HG03039 (cell line): ENCODE measurements around the gene IRF2BP2.

ENCODE experiments used
- ATAC-seq: cut with Tn5 transposase; IDR thresholded peaks from one replicate; pipeline ENCODE4 v1.9.1; 2021; ENCODE audit warnings: mild to moderate bottlenecking, moderate library complexity; ENCODE audit not compliant: unreplicated experiment

IRF2BP2 gene

DNA sequence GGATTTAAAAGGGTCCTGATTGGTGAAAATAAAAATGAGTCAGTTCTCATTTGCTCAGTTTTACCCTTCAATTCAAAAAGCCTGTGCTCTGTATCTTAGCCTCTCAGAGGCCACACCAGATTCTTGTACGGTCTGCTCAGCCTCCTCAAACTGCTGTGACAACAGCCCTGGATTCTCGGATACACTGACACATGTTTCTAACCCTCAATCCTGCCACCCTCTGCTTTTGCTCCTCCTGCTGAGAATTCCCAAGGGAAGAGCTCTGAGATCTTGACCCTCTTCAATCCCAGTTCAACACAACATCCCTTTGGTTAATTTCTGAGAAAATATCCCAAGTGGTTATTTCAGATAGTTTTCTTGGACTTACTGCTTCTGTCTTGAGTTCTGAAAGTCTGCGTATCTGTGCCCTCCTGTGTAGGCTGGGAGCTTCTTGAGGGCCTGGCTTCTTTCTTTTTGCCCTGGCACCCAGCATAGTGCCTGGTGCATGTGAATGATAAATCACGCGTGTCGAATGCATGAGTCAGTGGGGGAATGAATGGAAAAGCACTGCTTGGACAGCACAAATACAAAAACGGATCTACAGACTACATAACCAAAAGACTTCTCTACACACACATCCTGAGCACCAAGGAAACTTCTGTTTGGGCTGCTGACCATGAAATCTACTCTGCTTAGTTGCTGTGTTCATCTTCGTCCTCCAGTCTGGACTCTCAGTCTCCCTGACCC, 24.5 kb downstream of the IRF2BP2 start:
- no peak for ATAC-seq

DNA sequence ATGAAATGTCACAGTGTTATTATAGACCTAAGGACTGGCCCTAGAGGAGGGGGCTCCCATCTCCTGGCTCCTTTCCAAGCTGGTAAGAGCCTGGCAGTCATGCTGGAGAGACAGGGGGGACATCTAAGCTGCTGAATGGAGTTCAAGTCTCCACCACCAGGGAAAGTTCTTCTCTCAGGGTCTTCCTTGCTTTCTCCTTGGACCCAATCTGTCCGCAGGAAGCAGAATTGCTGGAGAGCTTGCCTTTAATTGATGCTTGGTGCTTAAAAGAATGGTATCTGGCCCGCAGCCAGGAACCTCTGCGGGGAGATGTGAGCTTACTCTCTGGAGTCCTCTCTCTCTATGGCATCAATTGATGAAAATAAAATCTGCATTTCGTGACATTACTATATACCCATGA, 25.1 kb downstream of the IRF2BP2 start:
- no peak for ATAC-seq

DNA sequence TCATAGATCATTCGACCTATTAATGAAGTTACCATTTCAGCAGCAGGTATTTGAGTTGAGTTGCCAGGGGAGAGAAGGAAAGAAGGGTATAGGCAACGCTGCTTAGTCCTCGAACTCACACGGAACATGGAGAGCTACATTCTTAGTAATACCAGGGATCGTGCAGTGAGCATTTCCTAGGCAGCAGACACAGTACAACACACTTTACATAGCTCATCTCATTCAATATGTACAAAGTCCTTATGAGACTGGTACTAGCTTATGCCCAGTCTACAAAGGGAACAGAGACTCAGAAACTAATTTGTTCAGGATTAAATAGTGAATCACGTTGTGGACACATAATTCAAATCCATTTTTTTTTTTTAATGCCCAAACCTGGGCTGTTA, 25.6 kb downstream of the IRF2BP2 start:
- ATAC-seq = no peak

DNA sequence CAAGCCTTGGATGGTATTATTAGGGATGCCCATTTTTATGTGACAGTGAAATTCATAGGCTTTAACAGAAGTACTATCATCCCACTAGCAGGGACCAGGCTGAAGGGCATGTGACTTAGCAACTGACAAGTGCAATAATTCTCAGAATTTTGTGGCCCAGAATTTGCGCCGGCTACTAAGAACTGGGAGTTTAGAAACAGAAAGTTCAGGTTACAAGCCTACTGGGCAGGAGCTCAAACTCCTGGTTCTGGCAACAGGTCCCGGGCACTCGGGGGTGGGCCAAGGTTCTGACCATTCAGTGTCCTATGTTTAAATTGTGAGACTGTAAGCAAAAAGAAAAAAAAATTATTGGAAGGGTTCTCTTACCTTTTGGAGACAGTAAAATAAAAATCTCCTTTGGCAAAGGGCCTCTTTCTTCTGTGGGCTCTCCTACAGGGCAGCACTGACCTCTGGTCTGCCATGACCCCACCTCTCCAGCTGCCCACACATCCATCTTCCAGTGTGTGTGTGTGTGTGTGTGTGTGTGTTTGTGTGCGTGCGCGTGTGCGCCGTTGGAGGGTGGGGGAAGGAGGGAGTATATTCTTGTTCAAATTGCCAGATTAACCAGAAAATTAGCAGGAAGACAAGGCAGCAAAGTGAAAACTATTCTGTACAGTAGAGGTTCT, 26.1 kb downstream of the IRF2BP2 start:
- ATAC-seq = no peak

DNA sequence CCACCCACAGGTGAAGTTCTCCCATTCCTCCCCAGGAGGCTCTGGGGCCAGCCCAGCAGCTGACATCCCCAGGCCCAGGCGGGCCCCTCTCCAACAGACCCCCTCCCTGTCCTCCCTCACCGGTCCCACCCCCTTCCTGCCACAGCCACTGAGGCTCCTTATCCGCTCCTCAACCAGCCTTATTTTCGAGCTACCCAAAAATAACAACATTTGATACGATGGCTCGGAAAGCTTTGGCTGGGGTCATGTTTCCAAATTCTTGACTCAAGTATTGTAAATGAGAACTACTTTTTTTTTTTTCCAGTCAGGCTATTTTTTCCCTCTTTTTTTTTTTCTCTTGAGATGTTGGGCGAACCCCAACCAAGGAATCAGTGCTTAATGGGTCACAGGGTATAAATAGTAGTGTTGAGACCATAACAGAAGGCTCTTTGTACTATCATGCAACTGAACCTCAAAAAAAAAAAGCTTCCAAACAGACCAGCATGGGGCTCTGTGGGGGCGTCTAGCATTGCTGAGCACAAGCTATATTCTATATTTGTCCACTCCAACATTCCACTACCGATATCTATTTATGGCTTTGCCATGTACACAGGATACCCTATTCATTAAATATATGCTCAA, 27.2 kb downstream of the IRF2BP2 start:
- ATAC-seq = no peak

DNA sequence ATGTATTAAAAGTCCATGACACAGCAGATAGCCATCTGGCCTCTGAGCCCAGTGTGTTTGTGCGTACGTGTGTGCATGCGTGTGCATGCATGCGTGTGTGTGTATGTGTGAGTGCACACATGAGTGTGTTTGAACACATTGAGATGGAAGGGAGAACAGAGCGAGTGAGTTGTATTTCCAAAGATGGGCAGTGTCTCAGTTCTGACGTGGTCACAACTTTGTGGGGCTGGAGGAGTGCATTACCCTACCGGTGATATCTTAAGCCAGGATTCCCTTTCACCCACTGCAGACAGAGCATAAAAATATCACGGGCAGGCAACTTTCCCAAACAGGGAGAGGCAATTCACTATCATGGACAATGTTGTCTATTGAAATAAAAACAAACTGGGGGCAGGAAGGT, 27.8 kb downstream of the IRF2BP2 start:
- ATAC-seq = no peak

DNA sequence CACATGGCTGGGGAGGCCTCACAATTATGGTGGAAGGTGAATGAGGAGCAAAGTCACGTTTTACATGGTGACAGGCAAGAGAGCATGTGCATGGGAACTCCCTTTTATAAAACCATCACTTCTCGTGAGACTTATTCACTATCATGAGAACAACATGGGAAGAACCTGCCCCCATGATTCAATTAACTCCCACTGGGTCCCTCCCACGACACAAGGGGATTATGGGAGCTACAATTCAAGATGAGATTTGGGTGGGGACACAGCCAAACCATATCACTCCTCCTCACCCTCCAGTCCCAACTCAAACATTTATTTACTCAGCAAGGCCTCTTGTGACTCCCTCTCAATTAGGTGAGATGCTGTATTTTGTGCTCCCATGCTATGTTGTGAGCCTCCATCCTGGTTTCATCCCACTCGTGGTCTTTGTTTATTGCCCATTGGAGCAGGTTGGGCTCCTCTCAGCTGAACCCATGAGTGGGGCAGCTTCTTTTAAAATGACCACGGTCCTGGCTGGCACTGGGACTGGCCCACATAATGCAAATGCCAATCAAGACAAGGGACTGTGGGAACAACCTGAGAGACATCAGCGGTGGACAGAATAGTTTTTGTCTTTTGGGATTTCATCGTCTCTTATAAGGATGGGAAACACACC, 28.8 kb downstream of the IRF2BP2 start:
- ATAC-seq = no peak

DNA sequence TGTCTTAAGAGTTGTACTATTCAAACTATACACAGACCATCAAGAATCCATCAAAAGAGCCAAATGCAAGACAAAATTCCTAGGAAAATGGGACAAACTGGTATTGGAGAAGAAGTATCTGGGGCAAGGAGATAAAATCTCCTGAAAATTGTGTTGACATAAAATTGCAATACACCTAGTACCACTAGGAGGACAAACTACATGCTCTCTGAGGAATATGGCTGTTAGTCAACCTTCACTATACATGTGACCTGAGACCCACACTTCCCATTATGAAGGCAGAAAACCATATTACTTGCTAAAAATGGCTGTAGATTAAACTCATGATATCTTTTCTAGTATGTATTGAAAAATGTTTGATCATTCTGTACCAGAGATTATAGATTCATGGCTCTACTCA, 30.0 kb downstream of the IRF2BP2 start:
- ATAC-seq = no peak

DNA sequence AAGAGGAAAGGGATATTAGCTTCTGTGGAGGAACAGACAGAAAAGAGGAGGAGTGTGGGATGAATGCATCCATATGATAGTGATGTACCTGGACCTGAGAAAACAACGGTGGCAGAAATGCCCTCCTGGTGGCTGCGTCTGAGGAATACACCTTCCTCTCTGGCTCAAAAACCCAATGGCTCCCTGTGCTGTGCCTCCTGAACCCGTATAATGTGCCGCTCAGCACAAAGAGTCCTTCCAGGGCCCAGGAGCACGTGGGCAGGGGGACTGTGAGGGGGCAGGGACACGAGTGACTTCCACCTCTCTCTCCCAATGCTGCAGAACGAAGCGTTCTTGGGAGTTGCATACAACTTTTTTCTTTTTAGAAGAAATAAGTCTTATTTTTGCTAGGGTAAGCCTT, 31.2 kb downstream of the IRF2BP2 start:
- ATAC-seq = no peak

DNA sequence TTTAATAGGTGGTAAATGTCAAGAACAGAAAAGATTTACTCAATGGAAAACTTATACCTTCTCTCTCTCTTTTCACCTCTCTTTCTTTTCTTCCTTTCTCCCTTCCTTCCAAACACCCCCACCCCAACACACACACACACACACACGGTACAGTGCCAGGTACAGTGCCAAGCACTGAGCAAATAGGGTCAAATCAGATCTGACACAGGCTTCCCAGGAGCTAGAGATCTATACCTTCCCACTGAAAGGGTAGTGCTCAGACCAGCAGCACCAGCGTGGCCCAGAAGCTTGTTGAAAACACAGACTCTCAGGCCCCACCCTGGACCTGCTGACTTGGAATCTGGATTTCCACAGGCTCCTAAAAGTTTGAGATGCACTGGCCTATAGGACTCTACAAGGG, 31.9 kb downstream of the IRF2BP2 start:
- no peak for ATAC-seq

DNA sequence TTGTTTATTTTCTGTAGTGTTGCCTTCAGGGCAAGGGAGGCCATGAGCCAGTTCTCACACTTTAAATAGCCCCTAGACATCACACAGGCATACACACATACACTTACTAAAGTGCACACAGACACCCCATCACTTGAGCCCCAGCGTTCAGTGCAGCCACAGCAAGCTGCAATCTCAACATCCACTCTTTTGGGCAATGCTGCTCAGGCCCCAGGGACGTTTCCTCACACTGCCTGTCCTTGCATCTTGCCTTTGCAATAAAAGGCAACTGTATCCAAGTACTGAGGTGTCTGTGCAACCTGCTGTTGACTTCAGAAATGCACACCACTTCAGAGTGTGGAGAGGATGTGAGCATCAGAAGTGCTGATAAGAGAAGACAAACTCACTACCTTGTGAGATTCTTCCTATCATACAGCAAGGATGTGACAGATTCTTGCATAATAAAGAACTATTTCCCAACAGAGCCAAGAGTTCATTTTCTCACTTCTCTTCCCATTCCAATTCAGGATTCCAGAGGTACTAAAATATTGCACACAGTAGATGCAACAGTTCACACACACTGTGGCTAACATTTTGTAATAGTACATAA, 36.2 kb downstream of the IRF2BP2 start:
- ATAC-seq = no peak

DNA sequence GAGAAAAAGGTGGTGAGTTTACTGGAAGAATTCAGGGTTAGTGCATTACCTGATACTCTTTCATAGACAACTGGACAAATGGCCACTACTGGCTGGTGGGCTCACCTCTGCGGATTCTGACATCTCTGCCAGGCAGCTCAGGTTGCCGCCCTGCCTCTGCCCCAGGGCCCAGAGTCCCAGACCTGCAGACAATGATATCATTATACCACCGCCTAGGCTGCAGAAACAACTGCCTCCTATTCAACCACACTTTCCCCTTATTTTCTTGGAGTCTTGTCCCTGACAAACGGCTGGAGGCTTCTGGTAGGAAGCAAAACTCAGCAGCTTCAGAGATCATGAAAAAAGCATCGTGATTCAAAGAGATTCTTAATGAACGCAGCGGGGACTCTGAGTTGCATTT, 37.0 kb downstream of the IRF2BP2 start:
- no peak for ATAC-seq

DNA sequence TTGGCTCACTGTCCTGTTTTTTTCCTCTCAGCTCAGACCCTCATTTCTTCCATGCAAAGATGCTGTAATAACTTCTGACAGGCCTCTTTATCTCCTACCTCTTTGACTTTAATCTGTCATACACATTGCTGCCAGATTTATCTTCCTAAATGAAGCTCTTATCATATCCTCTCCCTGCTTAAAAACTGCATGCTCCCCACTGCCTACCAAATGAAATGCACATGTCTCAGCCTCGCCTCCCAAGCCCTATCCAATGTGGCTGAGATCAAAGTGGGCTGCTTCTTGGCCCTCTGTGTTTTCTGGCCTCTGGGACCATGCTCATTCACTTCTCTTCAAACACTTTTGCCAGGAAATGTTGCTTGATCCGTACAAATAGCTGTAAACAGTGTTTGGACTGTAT, 38.3 kb downstream of the IRF2BP2 start:
- ATAC-seq = no peak

DNA sequence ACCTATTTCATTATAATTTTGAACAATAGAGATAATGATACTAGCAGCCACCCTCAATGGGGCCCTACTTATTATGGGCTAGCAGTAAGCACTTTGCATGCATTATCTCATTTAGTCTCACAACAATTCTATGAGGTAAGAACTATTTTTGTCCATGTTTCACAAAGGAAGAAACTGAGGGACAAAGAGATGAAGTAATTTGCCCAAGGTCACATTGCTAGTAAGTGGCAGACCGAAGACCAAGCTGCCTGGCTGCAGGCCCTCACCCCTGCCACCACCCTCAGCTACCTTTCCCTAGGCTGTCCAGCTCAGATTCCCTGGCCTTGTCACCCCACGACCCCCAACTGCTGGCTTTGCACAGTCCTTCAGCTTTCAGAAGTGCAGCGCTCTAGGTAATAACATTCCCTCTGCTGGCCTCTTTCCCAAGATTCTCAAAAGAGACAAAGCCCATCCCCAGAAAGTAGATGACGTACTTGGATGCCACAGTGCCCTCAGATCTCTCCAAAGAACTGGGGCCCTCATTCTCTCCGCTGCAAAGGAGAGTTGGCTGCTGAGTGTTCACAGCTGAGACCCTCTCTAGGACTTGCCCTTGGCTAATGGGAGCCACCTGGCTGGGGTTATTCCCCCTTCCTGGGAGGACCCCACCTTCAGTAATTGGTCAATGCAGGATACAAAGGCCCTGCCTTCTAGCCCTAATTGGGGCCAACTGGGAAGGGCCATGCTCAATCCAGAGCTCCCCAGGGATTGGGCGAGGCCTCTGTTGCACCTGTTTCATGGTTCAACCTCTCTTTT, 39.5 kb downstream of the IRF2BP2 start:
- no peak for ATAC-seq

DNA sequence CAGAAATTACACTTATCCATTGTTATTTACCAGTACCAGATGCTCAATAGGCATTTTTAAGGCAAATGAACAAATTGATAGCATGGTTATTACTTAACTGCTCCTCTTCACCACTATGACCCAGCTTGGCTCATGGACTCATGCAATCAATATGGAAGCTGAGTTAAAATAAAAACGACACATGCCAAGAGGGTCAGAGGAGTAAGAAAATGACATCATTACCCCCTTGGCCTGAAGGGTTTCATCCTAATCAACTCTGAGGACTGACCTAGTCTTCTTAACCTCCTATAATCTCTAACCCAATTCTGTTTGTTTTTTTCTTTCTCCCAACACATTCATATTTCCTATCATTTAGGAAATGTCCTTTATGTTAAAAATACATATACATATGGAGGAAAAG, 41.6 kb downstream of the IRF2BP2 start:
- no peak for ATAC-seq

DNA sequence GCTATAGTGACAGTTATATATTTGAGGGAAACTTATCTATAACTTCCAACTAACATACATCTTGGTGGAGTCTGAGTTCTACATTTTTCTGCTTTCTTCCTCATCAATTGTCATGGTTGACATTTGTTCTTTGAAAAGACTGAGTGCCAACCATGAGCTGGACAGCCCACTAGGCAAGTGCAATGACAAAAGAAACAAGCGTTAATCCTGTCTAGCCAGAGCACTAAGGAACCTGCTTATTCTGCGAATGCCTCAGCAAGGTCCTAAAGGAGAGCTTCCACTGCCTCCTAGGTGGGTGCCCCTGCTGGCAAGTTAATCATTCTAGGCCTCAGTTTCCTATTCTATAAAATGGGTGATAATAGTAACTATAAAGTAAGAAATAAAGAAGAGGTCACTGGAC, 44.8 kb downstream of the IRF2BP2 start:
- ATAC-seq = no peak

DNA sequence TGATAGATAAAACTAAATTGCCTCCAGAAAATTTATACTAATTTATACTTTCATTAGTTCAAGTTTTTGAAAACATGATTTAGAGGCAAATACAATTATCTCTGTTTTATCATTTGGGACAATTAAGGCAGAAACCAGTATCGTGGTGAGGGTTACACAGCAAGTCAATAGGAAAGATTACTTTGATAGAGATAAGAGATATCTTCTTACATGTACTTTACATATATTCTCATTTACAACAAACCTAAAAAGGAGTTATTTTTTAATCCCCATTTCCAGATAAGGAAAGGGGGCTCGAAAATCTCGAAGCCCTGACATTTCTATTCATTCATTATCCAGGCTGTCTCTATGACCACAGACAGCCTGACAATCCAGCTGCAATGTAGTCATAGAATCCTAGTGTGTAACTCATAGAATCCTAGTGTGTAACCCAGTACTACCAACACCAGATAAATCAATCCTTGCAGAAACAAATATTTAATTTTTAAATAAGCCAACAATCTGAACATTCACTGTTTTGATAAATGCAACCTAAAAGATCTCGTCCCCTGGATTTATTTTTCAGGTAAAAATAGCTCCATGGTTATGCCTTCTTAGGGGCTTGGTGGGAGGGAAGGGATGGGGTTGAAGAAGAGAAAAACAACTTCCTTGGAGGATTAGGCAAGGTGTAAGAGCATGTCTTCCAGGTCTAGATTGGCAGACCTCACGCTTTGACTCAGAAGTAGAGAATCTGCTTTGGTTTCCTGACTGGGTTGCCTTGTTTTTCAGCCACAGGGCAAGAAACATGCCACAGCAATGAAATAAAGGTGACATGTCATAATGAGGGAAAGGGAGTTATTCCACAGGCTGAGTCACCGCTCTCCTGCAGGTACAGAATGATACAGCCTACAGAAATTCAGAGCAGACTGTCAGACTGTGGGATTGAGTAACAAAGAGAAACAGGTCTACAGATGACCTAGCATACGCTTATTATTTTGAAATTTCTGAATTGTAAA, 45.6 kb downstream of the IRF2BP2 start:
- no peak for ATAC-seq

DNA sequence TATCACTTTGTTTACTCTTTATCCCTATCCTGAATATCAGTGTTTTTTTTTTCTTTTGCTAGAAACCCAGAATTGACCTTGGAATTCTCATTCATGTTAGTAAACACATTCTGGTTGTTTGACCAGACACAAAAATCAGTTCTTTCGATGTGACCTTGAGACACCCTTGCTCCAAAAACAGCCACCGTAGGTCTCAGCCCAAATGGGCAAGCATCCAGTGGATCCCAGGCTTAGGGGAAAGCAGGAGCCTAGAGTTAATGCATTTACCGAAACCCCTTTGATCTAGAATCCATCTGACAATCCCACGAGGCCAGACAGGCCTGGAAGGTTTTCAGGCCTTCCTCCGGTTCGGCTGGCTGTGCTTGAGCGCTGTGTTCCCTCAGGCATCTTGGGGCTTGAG, 47.6 kb downstream of the IRF2BP2 start:
- no peak for ATAC-seq

DNA sequence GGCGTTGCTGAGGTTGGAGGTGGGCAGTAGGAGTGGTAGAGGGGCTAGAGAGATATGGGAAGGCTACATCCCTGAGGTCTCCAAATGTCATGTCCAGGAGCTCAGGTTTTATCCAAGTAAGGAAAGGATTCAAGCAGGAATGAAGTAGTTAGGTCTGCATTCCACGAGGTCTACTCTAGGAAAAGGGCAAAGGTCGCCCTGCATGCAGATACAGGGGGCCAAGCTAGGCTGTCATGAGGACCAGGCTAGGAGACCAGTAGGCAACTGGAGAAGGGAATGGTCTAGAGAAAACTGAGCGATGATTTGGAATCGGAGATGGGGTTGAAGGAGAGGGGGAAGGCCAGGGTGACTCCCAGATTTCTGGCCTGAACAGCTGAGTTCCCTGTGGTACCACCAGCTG, 48.7 kb downstream of the IRF2BP2 start:
- no peak for ATAC-seq
